ENCODE measurements around the gene GJC2.

- TF ChIP-seq HDAC2 (IDR thresholded peaks at IDR 0.05) (no peak), POLR2A (IDR thresholded peaks at IDR 0.05; ENCODE audit: low read length) (no peak), MAZ (IDR thresholded peaks at IDR 0.05; ENCODE audit: borderline replicate concordance, low read depth, low read length) (no peak)
Observed at GRCh38 chr1:228150120-228150460, 360 bp downstream of the GJC2 start.

All from A549 (cell line).